ENCODE results near the gene FANCF. TPM values are rescaled to one million over a fixed set of nuclear protein-coding genes. Genes with fewer than 3 reads are reported as not detected.

FANCF gene
- total RNA-seq, 4 donors from 2014 or later = 6.6 to 12.7 (median 9.2) TPM

GRCh38 chr11:22633354-22633902 is 7.8 kb upstream of the FANCF start:
- Histone ChIP-seq H3K9me3 (no peaks in the 10 kb centered on the region), H3K27ac (no peak overlapping the region), H3K27me3 (no peaks in the 10 kb centered on the region), H3K4me1 (no peaks in the 10 kb centered on the region), H3K36me3 (no peaks in the 10 kb centered on the region), H3K4me3 (no peak overlapping the region)
- TF ChIP-seq POLR2A (IDR thresholded peaks at IDR 0.05) (no peak), POLR2AphosphoS5 (IDR thresholded peaks at IDR 0.05) (no peak), EP300 (IDR thresholded peaks at IDR 0.05) (no peak)
- TF ChIP-seq, protein P1, sequence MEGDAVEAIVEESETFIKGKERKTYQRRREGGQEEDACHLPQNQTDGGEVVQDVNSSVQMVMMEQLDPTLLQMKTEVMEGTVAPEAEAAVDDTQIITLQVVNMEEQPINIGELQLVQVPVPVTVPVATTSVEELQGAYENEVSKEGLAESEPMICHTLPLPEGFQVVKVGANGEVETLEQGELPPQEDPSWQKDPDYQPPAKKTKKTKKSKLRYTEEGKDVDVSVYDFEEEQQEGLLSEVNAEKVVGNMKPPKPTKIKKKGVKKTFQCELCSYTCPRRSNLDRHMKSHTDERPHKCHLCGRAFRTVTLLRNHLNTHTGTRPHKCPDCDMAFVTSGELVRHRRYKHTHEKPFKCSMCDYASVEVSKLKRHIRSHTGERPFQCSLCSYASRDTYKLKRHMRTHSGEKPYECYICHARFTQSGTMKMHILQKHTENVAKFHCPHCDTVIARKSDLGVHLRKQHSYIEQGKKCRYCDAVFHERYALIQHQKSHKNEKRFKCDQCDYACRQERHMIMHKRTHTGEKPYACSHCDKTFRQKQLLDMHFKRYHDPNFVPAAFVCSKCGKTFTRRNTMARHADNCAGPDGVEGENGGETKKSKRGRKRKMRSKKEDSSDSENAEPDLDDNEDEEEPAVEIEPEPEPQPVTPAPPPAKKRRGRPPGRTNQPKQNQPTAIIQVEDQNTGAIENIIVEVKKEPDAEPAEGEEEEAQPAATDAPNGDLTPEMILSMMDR (IDR thresholded peaks at IDR 0.05) = no peak
- no peak for DNase-seq (ENCODE audit: low spot score in 2 of 2)

DNA sequence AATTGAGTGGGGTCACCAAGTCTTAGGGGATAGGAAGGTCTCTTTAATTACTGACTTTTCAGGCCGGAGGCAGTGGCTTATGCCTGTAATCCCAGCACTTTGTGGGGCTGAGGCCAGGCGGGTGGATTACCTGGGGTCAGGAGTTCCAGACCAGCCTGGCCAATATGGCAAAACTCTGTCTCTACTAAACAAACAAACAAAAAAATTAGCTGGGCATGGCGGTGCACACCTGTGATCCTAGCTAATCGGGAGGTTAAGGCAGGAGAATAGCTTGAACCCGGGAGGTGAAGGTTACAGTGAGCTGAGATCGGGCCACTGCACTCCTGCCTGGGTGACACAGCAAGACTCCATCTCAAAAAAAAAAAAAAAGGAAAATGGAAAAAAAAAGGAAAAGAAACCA is 1.8 kb upstream of the FANCF start:
- no peak for DNase-seq (ENCODE audit: low spot score in 2 of 2)
- no peaks in the 10 kb centered on the region for H3K27me3 ChIP-seq
- 99% methylated on average over 6 of the region's 6 CpGs for whole genome bisulfite sequencing

GRCh38 chr11:22626573-22627239 is 1.1 kb upstream of the FANCF start:
- no peak for DNase-seq (ENCODE audit: low spot score in 2 of 2)
- Histone ChIP-seq H3K36me3 (no peaks in the 10 kb centered on the region), H3K27me3 (no peaks in the 10 kb centered on the region), H3K9me3 (no peaks in the 10 kb centered on the region), H3K4me3 (no peak overlapping the region), H3K4me1 (peaks cover 15% of the 10 kb centered on the region), H3K27ac (no peak overlapping the region)
- WGBS = 91% methylated on average over 14 of the region's 14 CpGs
- TF ChIP-seq POLR2A (IDR thresholded peaks at IDR 0.05) (no peak), EP300 (IDR thresholded peaks at IDR 0.05) (no peak), POLR2AphosphoS5 (IDR thresholded peaks at IDR 0.05) (no peak)
- TF ChIP-seq, protein P1 (IDR thresholded peaks at IDR 0.05) = no peak

More for the DNA sequence above, 1.8 kb upstream of the FANCF start:
- Histone ChIP-seq H3K36me3 (no peaks in the 10 kb centered on the region), H3K4me3 (no peak overlapping the region), H3K27ac (no peak overlapping the region), H3K9me3 (no peaks in the 10 kb centered on the region), H3K4me1 (peaks cover 15% of the 10 kb centered on the region)
- TF ChIP-seq POLR2A (IDR thresholded peaks at IDR 0.05) (no peak), EP300 (IDR thresholded peaks at IDR 0.05) (no peak), POLR2AphosphoS5 (IDR thresholded peaks at IDR 0.05) (no peak)
- TF ChIP-seq, protein P1 (IDR thresholded peaks at IDR 0.05) = no peak

- Histone ChIP-seq H3K4me3 (peak overlapping the region; percentile 80), H3K4me1 (peaks cover 15% of the 10 kb centered on the region), H3K9me3 (no peaks in the 10 kb centered on the region), H3K27me3 (no peaks in the 10 kb centered on the region), H3K36me3 (no peaks in the 10 kb centered on the region), H3K27ac (peak overlapping the region; percentile 94)
- WGBS = 11% methylated on average over 10 of the region's 31 CpGs
- no peak for TF ChIP-seq POLR2AphosphoS5 (IDR thresholded peaks at IDR 0.05)
- TF ChIP-seq POLR2A (IDR thresholded peaks at IDR 0.05) = no peak
- TF ChIP-seq, protein P1 (IDR thresholded peaks at IDR 0.05) = peak in 1 of 2 donors; percentile 31
- TF ChIP-seq EP300 (IDR thresholded peaks at IDR 0.05) = no peak
- no peak for DNase-seq (ENCODE audit: low spot score in 2 of 2)
Observed at GRCh38 chr11:22624742-22625447, 728 bp downstream of the FANCF start.

GRCh38 chr11:22617868-22618267 is 7.8 kb downstream of the FANCF start:
- DNase-seq (ENCODE audit: low spot score in 2 of 2) = no peak
- Histone ChIP-seq H3K9me3 (no peaks in the 10 kb centered on the region), H3K27me3 (no peaks in the 10 kb centered on the region), H3K4me1 (no peaks in the 10 kb centered on the region), H3K4me3 (no peak overlapping the region), H3K36me3 (no peaks in the 10 kb centered on the region), H3K27ac (no peak overlapping the region)
- TF ChIP-seq, protein P1 (IDR thresholded peaks at IDR 0.05) = no peak
- no peak for TF ChIP-seq POLR2AphosphoS5 (IDR thresholded peaks at IDR 0.05)
- TF ChIP-seq EP300 (IDR thresholded peaks at IDR 0.05) = no peak
- no peak for TF ChIP-seq POLR2A (IDR thresholded peaks at IDR 0.05)
- WGBS = 88% methylated on average over 5 of the region's 5 CpGs

Data from suprapubic skin (tissue), 4 donors.